ENCODE data around the gene ADCYAP1R1. TPM values are rescaled to one million over a fixed set of nuclear protein-coding genes. Genes with fewer than 3 reads are reported as not detected.

The ADCYAP1R1 gene
- total and polyA plus RNA-seq, 2 of the 8 experiments (the other 6 are each of a cell fraction or from before 2014, with no cell fraction given) = 14.4 to 14.6 TPM

GRCh38 chr7:31059551-31059950 lies 7.4 kb downstream of the ADCYAP1R1 start:
- Histone ChIP-seq H3K56ac (replicated peaks; ENCODE audit: insufficient read length, low read depth, low read length) (no peak overlapping the region), H3K4me3 (ENCODE audit: extremely low read depth in 1 of 4, insufficient read depth in 2 of 4, low read depth in 3 of 4, low read length in 4 of 4) (no peak overlapping the region), H3K36me3 (ENCODE audit: control insufficient read depth in 2 of 4, insufficient read depth in 4 of 4, low read length in 3 of 4) (no peaks in the 10 kb centered on the region), H4K8ac (ENCODE audit: extremely low read depth, insufficient read depth, low read length) (0 out of 2 replicates have a peak overlapping the region, but pooled peaks have one; percentile 29), H3K23me2 (ENCODE audit: low read depth, low read length) (no peaks in the 10 kb centered on the region), H3K23ac (ENCODE audit: insufficient read length) (no peak overlapping the region), H3K14ac (ENCODE audit: insufficient read length) (no peak overlapping the region), H3K4me2 (ENCODE audit: insufficient read depth in 1 of 2, low read depth in 2 of 2, low read length in 2 of 2) (no peak overlapping the region), H3K9ac (replicated peaks in 1 of 4; ENCODE audit: extremely low read depth in 1 of 4, low read depth in 3 of 4, low read length in 3 of 4) (no peak overlapping the region), H3K27me3 (replicated peaks in 1 of 4; ENCODE audit: control insufficient read depth in 3 of 4, extremely low read depth in 1 of 4, insufficient read depth in 3 of 4, low read length in 3 of 4) (no peaks in the 10 kb centered on the region), H2BK120ac (replicated peaks; ENCODE audit: low read depth, low read length) (no peak overlapping the region), H4K5ac (ENCODE audit: insufficient read length, low read depth, low read length) (no peak overlapping the region), H4K20me1 (replicated peaks in 1 of 2; ENCODE audit: control insufficient read depth in 1 of 2, insufficient read depth in 2 of 2, low read length in 2 of 2) (peaks cover 3 to 15% of the 10 kb centered on the region in 2 experiments), H2AFZ (ENCODE audit: low read length) (no peak overlapping the region), H3K4me1 (replicated peaks in 1 of 4; ENCODE audit: control insufficient read depth in 3 of 4, insufficient read depth in 4 of 4, low read length in 3 of 4) (peaks cover 0 to 4% (median 3%) of the 10 kb centered on the region in 4 experiments; a peak in 4 of 7 replicates), H2AK5ac (ENCODE audit: low read depth, low read length) (no peak overlapping the region), H2BK20ac (ENCODE audit: low read length) (no peak overlapping the region), H3K9me3 (ENCODE audit: insufficient read depth in 2 of 2, low read depth in 1 of 2, low read length in 1 of 2) (no peaks in the 10 kb centered on the region), H3K4ac (replicated peaks; ENCODE audit: insufficient read length, low read depth, low read length) (no peak overlapping the region), H3K79me1 (ENCODE audit: low read depth, low read length) (0 out of 2 replicates have a peak, but pooled peaks cover 2% of the 10 kb centered on the region), H3K27ac (ENCODE audit: low read depth, low read length) (no peak overlapping the region), H3K18ac (ENCODE audit: extremely low read depth, low read length) (no peak overlapping the region), H4K91ac (replicated peaks; ENCODE audit: insufficient read length, low read length) (no peak overlapping the region), H2BK12ac (ENCODE audit: low read depth, low read length) (no peak overlapping the region), H2BK5ac (ENCODE audit: low read depth, low read length) (no peak overlapping the region), H3K79me2 (ENCODE audit: control insufficient read depth in 1 of 2, insufficient read depth in 2 of 2, low read length in 2 of 2) (peaks cover 0 to 3% of the 10 kb centered on the region in 2 experiments; a peak in 1 of 4 replicates), H2BK15ac (ENCODE audit: low read length) (no peak overlapping the region)
- TF ChIP-seq BACH1 (IDR thresholded peaks at IDR 0.05; ENCODE audit: low read length) (no peak), RAD21 (IDR thresholded peaks at IDR 0.05 in 1 of 2, conservative IDR thresholded peaks at IDR 0.05 in 1 of 2; ENCODE audit: low read depth in 2 of 2, low read length in 2 of 2) (peak; percentile 77 to 78), POU5F1 (IDR thresholded peaks at IDR 0.05; ENCODE audit: low read depth, low read length) (no peak)
- TF ChIP-seq, protein P1, sequence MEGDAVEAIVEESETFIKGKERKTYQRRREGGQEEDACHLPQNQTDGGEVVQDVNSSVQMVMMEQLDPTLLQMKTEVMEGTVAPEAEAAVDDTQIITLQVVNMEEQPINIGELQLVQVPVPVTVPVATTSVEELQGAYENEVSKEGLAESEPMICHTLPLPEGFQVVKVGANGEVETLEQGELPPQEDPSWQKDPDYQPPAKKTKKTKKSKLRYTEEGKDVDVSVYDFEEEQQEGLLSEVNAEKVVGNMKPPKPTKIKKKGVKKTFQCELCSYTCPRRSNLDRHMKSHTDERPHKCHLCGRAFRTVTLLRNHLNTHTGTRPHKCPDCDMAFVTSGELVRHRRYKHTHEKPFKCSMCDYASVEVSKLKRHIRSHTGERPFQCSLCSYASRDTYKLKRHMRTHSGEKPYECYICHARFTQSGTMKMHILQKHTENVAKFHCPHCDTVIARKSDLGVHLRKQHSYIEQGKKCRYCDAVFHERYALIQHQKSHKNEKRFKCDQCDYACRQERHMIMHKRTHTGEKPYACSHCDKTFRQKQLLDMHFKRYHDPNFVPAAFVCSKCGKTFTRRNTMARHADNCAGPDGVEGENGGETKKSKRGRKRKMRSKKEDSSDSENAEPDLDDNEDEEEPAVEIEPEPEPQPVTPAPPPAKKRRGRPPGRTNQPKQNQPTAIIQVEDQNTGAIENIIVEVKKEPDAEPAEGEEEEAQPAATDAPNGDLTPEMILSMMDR (IDR thresholded peaks at IDR 0.05; ENCODE audit: control extremely low read depth in 1 of 3, insufficient read depth in 1 of 3, low read depth in 1 of 3, low read length in 3 of 3) = peak in 2 of 3 experiments; percentile 78 to 79; a peak in 3 of 4 replicates
- WGBS, 2 experiments (ENCODE audit: extremely low coverage in 1 of 2, insufficient coverage in 1 of 2, insufficient read length in 1 of 2, insufficient replicate concordance in 2 of 2, low coverage in 1 of 2, low lambda C conversion rate in 2 of 2, missing lambda C conversion rate in 1 of 2) = 66% methylated on average over 6 of the region's 8 CpGs; no CpG with 5 or more reads in 1 of the 2 experiments
- no peak for FAIRE-seq
- CTCF ChIA-PET (ENCODE audit: partially characterized antibody) = interaction anchor here (0.5 to 52.0 kb wide), 22 partner anchors 0 to 581 kb away, joined by 3 to 880 read pairs (median 9); partner anchors contain the start of gene ADCYAP1R1
- peak; percentile 41 to 80 for DNase-seq (ENCODE audit: low read depth in 1 of 2, low spot score in 2 of 2)
- POLR2A ChIA-PET (ENCODE audit: partially characterized antibody) = interaction anchor here (0.7 to 1.6 kb wide), 4 partner anchors 9 to 63 kb away, joined by 3 to 6 read pairs (median 3); no protein-coding TSS in a partner anchor
